Amniotic epithelial cell (primary cell): ENCODE results near the gene MPST.

Experiments used
- DNase-seq: peaks from one replicate; pipeline ENCODE4 v3.0.0-alpha.2; 2010; ENCODE audit warnings: low read depth

The MPST gene

GRCh38 chr22:37045958-37046357 lies 26.4 kb downstream of the MPST start:
- peak; percentile 65 for DNase-seq

- no peak for DNase-seq
These were observed 27.0 kb downstream of the MPST start for GRCh38 chr22:37046589-37046988.

GRCh38 chr22:37047006-37047405 lies 27.5 kb downstream of the MPST start:
- no peak for DNase-seq

GRCh38 chr22:37048133-37048532 lies 28.6 kb downstream of the MPST start:
- DNase-seq = no peak

- no peak for DNase-seq
These were observed 29.7 kb downstream of the MPST start for GRCh38 chr22:37049224-37049623.

- DNase-seq = no peak
These were observed 31.4 kb downstream of the MPST start for GRCh38 chr22:37050913-37051312.

- DNase-seq = peak; percentile 56
These were observed 32.1 kb downstream of the MPST start, which contains the start of gene KCTD17 for GRCh38 chr22:37051391-37052385. KCTD17 (plus strand) TSS chr22:37051742; CDS start chr22:37051761, 19 bp downstream.

GRCh38 chr22:37052386-37053309 lies 33.1 kb downstream of the MPST start:
- no peak for DNase-seq

GRCh38 chr22:37053310-37054055 lies 33.9 kb downstream of the MPST start:
- no peak for DNase-seq

- no peak for DNase-seq
These were observed 34.5 kb downstream of the MPST start for GRCh38 chr22:37054056-37054395.

GRCh38 chr22:37054600-37055365 lies 35.2 kb downstream of the MPST start:
- no peak for DNase-seq

GRCh38 chr22:37056246-37056645 lies 36.7 kb downstream of the MPST start:
- DNase-seq = no peak

GRCh38 chr22:37057226-37057625 lies 37.7 kb downstream of the MPST start:
- DNase-seq = no peak

- DNase-seq = no peak
These were observed 38.4 kb downstream of the MPST start for GRCh38 chr22:37057796-37058510.

- no peak for DNase-seq
These were observed 39.6 kb downstream of the MPST start for GRCh38 chr22:37058917-37059701.

GRCh38 chr22:37059876-37060449 lies 40.4 kb downstream of the MPST start:
- DNase-seq = no peak

GRCh38 chr22:37060801-37061610 lies 41.5 kb downstream of the MPST start:
- DNase-seq = peak; percentile 26

- peak; percentile 19 for DNase-seq
These were observed 42.3 kb downstream of the MPST start for GRCh38 chr22:37061611-37062375.
